ENCODE results near the gene COPS8. TPM values are rescaled to one million over a fixed set of nuclear protein-coding genes. Genes with fewer than 3 reads are reported as not detected.

COPS8 gene
- total RNA-seq, 1 donor from 2014 or later, result 22.7 TPM

DNA sequence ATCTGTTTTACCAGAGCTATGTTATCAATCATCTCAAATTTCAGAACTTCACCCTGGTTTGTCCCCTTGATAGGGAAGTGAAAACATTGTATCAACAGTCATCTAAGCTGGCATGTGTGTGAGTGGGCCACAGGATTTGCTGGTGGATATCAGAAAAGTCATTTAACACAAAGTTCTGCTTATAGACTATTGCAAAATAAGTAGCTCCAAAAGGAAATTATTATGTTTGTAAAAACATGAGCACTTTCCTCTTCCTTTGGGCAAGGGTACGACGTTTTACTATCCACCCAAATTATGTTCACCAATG lies 20.7 kb upstream of the COPS8 start:
- ATAC-seq, result no peak

DNA sequence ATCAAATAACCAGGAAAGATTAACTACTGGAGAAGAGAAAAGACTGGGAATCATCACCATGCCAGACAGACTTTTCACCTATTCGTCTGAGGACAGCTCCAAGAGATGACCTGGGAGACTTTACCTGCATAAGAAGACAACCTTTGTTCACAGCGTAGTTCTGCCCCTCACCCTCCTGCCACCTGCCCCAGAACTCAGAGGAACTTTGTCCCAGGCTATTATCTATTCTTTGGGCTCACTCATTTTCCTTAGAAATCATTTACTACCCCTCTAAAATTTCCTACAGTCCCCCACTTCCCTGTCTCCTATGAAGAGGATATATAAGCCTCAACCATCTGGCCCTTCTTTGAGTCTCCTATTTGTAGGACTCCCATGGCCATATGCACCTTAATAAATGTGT lies 19.3 kb upstream of the COPS8 start:
- no peak for ATAC-seq

DNA sequence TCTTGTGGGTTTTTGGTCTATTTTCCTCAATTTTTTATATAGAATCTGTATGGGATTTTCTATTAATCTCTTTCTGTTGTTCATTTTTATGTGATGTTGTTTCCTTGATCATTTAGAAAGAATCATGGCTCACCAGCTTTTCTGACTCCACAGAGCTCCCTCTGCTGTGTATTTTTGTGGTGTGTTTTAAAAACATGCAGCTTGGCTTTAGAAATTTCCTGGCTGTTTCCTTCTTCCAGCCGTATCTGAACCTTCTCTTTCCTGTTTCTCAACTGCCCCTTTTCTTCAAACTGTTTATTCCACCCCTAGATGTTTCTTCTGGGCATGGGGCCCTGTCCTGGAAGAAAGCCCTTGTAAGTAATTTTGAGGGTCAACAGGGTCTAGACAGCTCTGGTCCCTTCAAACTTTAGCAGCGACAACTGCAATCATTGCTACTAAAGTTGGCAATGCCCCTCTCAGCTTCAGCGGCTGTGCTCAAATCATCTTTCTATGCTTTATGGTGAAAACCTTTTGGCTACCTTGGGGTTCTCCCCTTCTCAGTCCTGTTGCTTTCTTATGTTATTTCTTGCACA lies 17.6 kb upstream of the COPS8 start:
- no peak for ATAC-seq

DNA sequence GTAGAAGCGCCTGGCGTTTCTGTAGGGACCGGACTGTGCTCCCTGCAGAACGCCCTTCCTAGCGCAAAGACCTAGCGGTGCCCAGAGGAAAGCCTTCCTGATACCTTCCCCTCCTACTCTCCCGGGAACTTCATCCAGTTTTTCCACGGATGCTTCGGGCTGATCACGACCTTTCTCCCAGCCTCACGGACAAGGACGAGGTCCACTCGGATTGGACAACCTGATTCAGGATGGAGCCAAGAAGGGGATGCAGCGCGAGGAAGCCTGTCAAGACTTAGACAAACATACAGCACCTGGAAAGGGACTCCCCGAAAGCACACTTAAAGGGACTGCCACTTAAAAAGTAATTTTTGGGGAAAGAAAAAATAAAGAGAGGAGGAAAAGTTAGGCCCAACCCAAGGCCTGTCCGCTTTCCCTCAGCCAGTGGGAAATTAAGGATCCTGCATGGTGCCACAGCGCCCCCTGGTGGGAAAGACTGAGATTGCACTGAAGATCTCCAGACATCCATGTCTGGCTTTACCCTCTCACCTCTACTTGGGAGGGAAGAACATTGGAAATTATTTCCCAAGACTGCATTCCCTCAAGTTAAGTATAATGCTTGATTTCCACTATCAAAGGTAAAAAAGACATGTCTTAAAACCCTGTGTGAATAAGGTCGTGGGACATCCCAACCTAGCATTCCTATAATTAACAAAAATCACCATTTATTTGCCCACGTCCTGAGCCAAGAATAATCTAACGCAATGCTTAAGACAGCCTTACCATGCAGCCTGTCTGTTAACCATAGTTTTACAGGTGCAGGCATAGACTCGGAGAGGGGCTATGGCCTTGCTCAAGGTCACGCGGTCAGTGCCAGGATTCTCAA lies 13.4 kb upstream of the COPS8 start:
- peak; percentile 73 for ATAC-seq

DNA sequence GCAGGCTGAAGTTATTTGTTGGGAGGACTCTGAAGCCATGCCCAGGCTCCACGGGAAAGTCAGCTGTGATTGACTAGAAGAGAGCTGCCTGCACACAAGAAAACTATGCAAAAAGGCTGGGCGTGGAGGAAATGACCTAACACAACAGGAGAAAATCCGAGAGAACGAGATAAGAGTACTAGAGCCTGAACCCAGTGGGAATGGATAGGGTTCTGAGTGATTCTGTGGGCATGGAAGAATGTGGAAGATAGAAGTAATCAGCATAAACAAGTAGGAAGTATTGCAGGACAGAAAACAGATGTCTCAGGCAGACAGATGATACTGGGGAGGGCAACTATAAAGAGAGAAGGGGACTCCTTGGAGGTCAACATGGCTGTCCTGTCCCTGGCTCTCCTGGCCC lies 12.1 kb upstream of the COPS8 start:
- no peak for ATAC-seq

DNA sequence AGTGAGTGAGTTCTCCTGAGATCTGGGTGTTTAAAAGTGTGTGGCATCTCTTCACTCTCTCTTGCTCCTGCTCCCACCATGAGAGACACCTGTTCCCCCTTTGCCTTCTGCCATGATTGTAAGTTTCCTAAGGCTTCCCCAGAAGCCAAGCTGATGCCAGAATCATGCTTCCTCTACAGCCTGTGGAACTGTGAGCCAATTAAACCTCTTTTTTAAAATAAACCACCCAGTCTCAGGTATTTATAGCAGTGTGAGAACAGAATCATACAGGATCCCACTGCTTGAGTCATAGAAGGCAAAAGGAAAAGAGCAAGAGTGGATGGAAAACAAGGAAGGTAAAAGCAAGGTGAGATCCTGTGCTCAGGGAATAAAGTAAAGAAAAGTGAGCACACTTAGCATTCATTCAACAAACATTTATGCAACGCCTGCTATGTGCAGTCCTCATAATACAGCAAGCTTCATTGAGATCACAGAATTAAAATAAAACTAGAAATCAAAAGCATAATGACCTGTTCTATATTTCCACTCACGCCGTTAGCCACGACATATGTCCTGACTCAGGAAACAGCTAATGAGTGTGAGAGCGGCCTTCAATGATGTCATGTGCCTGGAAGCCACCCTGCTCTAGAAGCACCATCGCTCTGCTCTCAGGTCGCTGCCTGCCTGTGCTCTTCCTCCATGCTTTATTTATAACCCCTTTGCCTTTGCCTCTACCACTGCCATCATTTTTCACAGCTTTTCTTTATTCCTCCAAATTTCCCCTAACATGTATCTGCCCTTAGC lies 11.3 kb upstream of the COPS8 start:
- ATAC-seq, result no peak

DNA sequence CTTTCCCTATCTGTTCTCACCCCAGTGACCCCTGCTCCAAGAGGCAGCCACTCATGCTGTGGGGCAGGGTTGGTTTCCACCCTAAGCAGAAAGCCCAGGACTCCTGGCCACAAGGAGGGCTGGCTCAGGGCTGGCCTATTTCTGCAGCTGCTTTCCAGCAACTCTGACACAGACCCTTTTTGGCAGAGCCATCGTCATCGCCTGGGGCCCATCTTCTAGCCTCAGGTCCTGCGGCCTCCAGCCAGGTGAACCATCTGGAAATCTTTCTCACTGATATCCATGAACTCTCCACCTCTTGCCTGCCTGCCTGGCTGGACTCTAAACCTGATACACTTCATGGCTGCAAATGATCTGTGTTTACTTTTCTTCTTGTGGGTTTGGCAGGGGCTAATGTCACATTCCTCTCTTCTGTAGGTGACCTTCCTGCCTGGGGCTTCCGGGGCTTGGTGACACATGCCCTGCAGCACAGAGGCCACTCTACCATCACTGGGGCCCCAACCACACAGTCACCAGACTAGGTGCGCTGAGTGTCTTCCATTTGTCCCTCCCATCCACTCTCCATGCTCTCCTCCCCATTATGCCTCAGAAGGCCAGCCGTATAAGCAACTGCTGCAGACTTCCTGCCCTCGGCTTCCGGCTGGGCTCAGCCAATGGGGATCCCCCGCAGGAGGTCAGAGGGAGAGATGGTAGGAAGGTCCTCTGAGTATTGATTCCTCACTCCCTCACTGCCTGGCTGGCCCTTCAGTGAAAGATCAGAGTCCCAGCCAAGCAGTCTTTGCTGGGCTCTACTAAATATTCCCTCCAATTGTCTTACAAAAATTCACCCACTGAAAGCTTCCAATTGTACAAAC lies 9.7 kb upstream of the COPS8 start:
- ATAC-seq, result no peak

DNA sequence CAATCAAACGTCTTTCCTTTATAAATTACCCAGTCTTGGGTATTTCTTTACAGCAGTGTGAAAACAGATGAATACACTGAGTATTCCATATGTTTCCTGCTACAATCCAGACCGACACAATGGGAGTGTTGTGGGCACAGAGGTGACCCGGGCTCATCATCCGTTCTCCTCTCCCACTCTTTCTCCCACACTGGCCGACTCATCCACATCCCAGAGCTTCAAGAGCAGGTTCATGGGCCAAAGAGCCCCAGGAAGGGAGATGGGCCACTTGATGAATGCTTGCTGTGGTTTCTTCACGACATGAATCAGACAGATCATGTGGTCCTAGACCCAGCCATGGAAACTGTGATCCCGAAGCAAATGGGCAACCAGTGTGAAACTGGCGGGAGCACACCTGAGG lies 4.1 kb upstream of the COPS8 start:
- ATAC-seq, result no peak

DNA sequence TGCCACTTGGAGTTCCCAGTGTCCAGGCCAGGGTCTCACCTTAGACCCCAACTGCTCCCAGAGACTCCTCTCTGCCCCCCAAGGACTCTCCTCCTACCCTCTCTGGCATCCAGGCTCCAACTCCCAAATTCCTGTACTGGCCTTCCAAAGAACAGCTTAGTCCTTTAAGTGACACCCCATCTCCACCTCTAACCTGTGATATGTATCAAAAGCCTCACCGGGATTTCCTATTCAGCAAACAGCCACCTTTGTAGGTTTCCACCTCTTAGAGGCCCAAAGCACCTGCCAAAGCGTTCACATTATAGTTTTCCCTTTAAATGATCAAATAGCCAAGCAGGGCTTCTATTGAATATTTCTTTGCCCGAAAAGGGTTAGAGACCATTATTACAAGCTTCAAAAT lies 2.7 kb upstream of the COPS8 start:
- no peak for ATAC-seq

DNA sequence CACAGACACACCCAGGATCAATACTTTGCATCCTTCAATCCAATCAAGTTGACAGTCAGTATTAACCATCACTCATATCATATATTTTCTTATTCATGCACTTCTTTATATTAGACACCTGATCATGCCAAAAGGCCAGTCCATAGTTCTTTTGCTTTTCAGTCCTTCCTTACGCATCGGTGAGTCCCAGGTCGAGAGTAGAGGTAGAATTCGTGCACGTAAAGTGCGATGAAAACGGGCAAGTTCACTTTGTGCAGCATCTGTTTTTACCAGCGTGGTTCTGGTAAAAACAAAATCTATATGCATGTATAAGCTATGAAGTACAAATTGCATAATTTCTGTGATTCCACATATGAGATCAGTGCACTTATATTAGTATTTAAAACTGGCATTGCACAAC lies 1.2 kb upstream of the COPS8 start:
- ATAC-seq, result no peak

DNA sequence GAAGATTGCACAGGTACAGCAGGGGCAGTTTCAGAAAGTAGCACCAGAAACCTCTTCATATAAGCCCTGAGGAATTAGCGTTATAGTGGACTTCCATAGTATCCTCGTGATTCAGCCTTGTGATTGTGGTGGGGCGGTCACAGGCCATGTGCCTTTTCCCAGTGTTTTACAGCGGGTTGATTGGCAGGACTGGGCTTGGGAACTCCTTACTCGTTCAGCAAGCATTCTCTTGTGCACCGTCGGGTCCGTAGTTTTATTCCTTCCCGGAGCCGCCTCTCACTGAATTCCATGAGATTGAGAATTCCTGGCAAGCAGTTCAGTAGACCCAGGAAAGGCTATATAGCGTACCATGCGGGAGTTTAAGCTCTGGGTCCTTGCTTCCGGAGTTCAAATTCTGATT lies 5.2 kb downstream of the COPS8 start:
- ATAC-seq, result no peak

DNA sequence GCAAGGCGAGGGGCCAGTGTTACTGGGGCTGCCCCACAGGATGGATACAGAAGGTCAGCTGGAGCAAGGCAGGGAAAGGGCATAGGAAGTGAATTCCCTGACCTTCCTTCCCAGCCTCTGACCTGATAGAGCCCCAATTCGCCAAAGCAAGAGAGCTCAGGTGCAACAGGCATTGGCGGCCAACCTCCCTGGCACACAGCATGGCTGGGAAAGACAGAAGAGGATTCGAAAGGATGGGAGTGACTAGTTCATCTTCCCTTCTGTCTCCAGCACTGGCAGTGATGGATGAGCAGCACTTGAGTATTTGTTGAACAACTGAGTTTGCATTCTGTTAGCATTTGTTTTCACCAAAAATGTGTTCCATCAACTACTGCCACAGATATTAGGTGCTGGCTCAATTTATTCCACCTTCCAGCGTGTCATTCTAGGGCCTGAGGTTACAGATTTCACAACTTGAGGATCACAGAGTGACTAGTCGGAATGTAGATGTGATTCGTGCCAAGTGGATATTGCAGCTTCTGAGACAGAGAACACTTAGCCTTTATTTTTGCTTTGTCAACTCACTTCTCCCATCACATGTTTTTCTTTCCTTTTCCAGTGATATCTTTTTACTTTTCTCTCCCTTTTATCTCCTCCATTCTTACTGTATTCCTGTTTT lies 6.2 kb downstream of the COPS8 start:
- ATAC-seq, result no peak

DNA sequence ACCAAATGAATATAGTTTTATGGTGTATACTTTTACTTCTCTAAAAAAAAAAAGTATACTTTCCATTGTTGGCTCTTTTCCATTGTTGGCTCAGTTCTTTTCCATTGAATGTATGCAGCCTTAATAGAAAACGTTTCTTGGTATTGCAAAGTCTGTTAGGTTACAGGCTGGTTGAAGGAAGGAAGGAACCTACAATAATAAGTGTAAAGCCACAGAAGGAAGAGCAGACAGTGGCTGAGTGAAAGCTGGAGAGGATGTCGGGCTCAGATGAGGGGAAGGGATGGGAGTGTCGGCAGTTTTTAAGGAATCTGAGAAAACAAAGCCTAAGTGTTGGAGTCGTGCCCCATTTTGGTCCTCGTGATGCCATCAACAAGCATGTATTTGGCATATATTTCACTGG lies 6.8 kb downstream of the COPS8 start:
- ATAC-seq, result no peak

DNA sequence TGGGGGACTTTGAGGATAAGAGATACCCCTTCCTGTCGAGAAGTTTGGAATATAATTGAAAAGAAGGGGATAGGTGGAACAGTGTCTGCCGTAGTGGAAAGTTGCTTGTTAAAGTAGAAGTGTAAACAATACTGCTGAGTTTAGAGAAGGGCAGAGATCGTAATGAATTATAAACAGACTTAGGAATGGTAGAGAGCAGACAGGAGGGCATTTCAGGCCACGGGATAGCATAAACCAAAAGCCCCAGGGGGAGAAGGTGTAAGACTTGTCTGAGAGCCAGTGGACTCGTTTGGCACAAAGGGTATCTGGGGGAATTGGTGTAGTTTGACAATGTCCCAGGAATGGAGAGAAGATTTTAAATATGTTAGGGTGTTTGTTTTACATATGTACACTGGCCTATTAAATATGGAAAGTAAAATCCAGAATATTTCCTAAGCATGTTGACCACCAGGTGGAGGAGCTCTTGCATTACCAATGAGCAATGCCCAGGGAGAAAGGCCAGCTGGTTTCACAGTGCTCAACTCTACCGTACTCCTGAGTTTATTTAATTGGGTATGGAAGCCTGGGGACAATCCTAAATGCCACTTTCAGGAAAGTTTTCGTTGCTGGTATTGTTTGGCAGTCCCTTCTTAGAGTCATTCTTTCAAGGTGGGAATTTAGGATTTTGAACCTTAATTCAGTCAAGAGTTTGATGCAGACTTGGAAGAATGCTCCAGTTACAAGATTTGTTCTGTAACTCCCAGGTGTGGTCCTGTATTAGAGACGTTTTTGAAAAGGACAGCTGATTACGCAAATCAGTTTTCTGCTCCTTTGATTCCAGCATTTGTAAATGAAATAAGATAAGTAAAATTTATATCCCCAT lies 7.5 kb downstream of the COPS8 start:
- ATAC-seq, result peak; percentile 30

DNA sequence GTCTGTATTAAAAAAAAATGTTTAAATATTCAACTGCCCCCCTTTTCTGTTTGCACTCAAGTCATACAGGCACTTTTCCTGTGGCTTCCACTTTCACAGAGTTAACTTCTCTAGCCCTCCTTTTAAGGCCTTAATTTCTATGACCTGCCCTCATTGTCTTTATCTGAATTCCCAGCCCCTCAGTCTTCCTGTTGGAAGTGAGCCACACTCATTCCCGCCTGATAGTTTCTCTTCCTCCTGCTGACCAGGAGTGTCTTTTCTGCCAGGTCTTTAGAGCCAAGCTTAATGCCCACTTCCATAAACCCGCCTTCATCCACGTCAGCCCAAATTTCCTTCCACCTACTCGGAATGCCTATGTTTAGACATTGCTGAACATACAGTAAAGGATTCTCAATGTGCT lies 10.5 kb downstream of the COPS8 start:
- ATAC-seq, result no peak

DNA sequence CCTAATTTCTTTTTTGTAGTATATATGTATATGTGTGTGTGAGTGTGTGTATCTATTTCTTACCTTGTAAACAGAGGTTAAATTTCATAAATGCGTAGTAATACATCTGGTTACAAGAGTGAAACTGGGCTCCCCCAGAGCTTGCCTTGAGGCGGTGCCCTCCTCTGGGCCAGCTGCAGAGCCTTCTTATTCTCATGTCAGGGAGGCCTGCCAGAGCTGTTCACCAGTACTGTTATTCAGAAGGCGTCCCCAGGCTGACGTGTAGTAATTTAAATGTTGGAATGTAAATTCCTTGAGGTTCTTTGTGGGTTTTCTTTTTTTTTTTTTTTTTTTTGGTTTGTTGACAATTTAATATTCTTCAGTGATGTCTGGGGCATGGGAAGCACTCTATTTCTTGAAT lies 11.2 kb downstream of the COPS8 start:
- ATAC-seq, result no peak

DNA sequence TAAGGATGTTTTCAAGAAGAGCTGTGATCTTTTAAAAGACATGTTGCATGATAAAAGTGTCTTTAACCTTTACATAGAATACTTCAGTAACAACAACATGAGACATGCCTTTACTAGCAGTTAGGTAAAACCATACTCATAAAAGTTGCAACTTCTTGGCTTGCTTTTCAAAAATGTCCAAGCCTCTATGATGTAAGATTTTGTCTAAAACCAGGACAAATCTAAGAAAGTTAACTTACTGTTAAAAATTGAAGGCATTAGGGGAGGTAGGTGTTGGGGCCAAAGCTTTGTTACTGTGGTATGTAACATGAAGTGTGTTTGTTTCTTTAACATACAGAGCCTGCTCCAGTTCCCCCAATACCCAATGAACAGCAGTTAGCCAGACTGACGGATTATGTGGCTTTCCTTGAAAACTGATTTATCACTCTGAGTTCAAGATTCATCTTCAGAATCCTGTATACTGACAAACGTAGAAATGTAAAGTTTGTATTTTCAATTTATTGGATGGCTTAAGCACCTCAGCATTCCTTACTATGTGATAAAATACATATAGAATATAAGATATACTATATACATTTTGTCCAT lies 11.7 kb downstream of the COPS8 start:
- ATAC-seq, result no peak

DNA sequence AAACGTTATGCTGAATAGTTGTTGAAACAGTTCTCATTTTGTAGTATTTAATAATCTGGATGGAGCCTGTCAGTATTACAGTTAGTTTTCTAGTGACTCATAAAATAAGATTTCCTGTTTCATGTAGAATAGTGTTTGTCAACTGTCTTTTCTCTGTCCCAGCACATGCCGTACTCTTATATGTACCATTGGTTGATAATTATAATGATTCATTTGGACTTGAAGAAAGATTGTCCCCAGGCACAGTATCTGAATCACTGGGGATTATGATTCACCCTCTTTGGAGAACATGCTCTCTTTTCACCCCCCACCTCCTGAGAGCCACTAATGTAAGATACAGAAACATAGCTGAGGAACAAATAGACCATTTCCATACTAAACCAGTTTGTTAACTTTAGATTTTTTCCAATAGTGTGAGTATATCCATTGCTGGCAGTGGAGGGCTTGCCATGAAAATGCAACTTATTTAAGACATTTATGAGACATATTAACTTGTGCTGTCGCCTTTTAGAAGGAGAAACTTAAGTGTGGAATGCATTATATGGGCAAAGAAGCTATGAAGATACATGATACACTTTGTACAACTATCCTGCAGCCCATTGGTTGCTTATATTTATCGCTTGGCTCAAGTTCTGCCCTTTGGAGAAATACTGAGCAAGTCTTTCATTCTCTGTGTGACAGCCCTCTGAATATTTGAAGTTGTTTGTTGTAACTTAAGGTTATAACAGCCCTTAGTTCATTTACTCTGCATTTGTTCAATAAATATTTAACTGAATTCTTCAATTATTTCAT lies 12.4 kb downstream of the COPS8 start:
- ATAC-seq, result peak; percentile 98

DNA sequence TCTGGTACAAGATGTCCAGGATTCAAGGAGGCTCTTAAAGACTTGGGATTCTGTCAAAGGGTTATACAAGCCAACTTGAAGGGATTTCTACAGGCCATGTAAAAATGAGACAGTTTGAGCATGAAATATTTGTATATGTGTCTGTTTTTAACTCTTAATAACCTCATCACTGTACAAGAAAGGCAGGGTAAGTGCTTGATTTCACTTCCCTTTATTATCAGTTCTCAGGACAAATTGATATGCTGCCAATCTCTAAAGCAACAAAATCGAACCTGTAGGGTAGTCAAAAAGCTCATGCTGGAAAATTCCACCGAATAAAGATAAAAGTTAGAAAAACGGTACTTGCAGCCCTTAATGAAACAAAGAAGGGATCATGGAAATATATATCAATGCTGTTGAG lies 14.1 kb downstream of the COPS8 start:
- ATAC-seq, result no peak
